ENCODE results near the gene TDRD9.

Gene TDRD9

DNA sequence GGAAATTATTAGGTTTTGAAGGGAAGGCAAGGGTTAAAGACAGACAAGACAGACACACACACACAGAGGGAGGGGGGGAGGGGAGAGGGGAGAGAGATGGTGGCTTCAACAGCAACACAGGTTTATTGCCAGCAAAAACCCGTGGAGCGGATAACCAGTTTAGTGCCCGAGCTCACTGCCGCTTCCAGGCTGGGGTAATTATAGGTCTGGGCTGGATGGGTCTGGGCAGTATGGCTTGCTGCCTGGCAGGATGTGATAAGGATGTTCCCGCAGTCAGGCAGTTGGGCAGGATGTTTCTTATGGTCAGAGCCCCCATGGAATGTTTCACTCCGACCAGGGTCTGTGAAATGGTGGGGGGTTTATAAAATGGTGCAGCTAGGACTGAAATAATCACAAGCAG is 4.4 kb upstream of the TDRD9 start:
- Histone ChIP-seq H3K36me3 (no peaks in the 10 kb centered on the region), H3K4me3 (ENCODE audit: low read depth in 1 of 2, low read length in 1 of 2) (no peak overlapping the region), H3K27ac (no peak overlapping the region), H3K9me3 (no peaks in the 10 kb centered on the region), H3K4me1 (ENCODE audit: control insufficient read depth in 1 of 2, insufficient read depth in 1 of 2, low read depth in 1 of 2, low read length in 1 of 2) (peaks cover 19 to 21% of the 10 kb centered on the region in 2 experiments), H3K27me3 (peaks cover 8% of the 10 kb centered on the region)
- TF ChIP-seq CTCF (IDR thresholded peaks at IDR 0.05) = no peak

GRCh38 chr14:103925316-103925715 is 2.9 kb upstream of the TDRD9 start:
- Histone ChIP-seq H3K4me3 (ENCODE audit: low read depth in 1 of 2, low read length in 1 of 2) (no peak overlapping the region), H3K27me3 (peaks cover 8% of the 10 kb centered on the region), H3K9me3 (no peaks in the 10 kb centered on the region), H3K27ac (no peak overlapping the region), H3K4me1 (ENCODE audit: control insufficient read depth in 1 of 2, insufficient read depth in 1 of 2, low read depth in 1 of 2, low read length in 1 of 2) (peaks cover 27 to 29% of the 10 kb centered on the region in 2 experiments), H3K36me3 (no peaks in the 10 kb centered on the region)
- no peak for TF ChIP-seq CTCF (IDR thresholded peaks at IDR 0.05)

- Histone ChIP-seq H3K4me3 (ENCODE audit: low read depth in 1 of 2, low read length in 1 of 2) (no peak overlapping the region), H3K27ac (no peak overlapping the region), H3K27me3 (peaks cover 8% of the 10 kb centered on the region), H3K9me3 (no peaks in the 10 kb centered on the region), H3K36me3 (no peaks in the 10 kb centered on the region), H3K4me1 (ENCODE audit: control insufficient read depth in 1 of 2, insufficient read depth in 1 of 2, low read depth in 1 of 2, low read length in 1 of 2) (peaks cover 35 to 39% of the 10 kb centered on the region in 2 experiments)
- no peak for TF ChIP-seq CTCF (IDR thresholded peaks at IDR 0.05)
These were observed 690 bp upstream of the TDRD9 start for GRCh38 chr14:103927566-103927965.

GRCh38 chr14:103930051-103930604 is 1.9 kb downstream of the TDRD9 start:
- H3K9me3 ChIP-seq = no peaks in the 10 kb centered on the region
- H3K36me3 ChIP-seq = no peaks in the 10 kb centered on the region
- peaks cover 61 to 62% of the 10 kb centered on the region in 2 experiments for H3K4me1 ChIP-seq (ENCODE audit: control insufficient read depth in 1 of 2, insufficient read depth in 1 of 2, low read depth in 1 of 2, low read length in 1 of 2)
- H3K4me3 ChIP-seq (ENCODE audit: low read depth in 1 of 2, low read length in 1 of 2) = peak overlapping the region; percentile 9 to 15
- no peaks in the 10 kb centered on the region for H3K27me3 ChIP-seq
- TF ChIP-seq CTCF (IDR thresholded peaks at IDR 0.05) = no peak
- peak overlapping the region; percentile 91 for H3K27ac ChIP-seq

- Histone ChIP-seq H3K9me3 (no peaks in the 10 kb centered on the region), H3K4me1 (ENCODE audit: control insufficient read depth in 1 of 2, insufficient read depth in 1 of 2, low read depth in 1 of 2, low read length in 1 of 2) (peaks cover 68% of the 10 kb centered on the region in 2 experiments), H3K4me3 (ENCODE audit: low read depth in 1 of 2, low read length in 1 of 2) (peak overlapping the region in 1 of 2 experiments; percentile 28), H3K27ac (peak overlapping the region; percentile 91), H3K27me3 (no peaks in the 10 kb centered on the region), H3K36me3 (no peaks in the 10 kb centered on the region)
- TF ChIP-seq CTCF (IDR thresholded peaks at IDR 0.05) = no peak
These were observed 3.2 kb downstream of the TDRD9 start for GRCh38 chr14:103931422-103931821.

All from neutrophil (primary cell).